K562 (cell line): ENCODE measurements around the gene TTC9B. TPM values are rescaled to one million over a fixed set of nuclear protein-coding genes. Genes with fewer than 3 reads are reported as not detected.

ENCODE experiments used
- ATAC-seq: fragments of 200-7000 bp; cut with Tn5 transposase; 3 replicates; pipeline ENCODE4 v1.9.1; 2020; ENCODE audit warnings: moderate library complexity
- BruUV-seq: library from RNA; stranded (reverse); fragments of 400-500 nt; replicated peaks from 2 replicates; lab custom pipeline; 2021; lab: Mats Ljungman, UMichigan
- CTCF ChIA-PET: fragments of 300-600 bp; formaldehyde crosslinking; extraction: SDS; loops from one replicate; lab custom pipeline; 2021; ENCODE audit warnings: low intra/inter-chr PET ratio; lab: Yijun Ruan, JAX
- POLR2A ChIA-PET: fragments of 300-600, 350-650 bp; sonication (Branson Sonifier 250); formaldehyde crosslinking; extraction: SDS; loops from one replicate; lab custom pipeline; 2021; ENCODE audit warnings: antibody characterized with exemption, inconsistent platforms; lab: Yijun Ruan, JAX
- DNase-seq, 4 experiments: peaks; one replicate each; pipeline versions ENCODE4 v3.0.0 to v3.0.0-alpha.2; 2011 to 2018; ENCODE audit warnings: low spot score in 3 of 4, mixed read lengths in 3 of 4; ENCODE audit errors: extremely low read depth in 1 of 4
- FAIRE-seq: peaks from 2 replicates; lab custom pipeline; 2011; peaks lifted over from hg19 to GRCh38; lab: Jason Lieb, UNC
- H2AFZ ChIP-seq: 2 replicates; pipeline ENCODE4 v1.6.0; 2011; ENCODE audit warnings: low read depth, low read length, control low read depth, inconsistent platforms
- H3K27ac ChIP-seq: fragments of 200-600 bp; 3 replicates; pipeline ENCODE4 v1.8.0; 2011; ENCODE audit warnings: low read depth, mild to moderate bottlenecking, control low read depth, inconsistent platforms, low read length, moderate library complexity, mixed read lengths; ENCODE audit errors: extremely low read depth
- H3K27me3 ChIP-seq, 2 experiments: fragments of 300-600 bp in 1 of 2; 2 replicates in 1 of 2; 3 replicates in 1 of 2; pipeline versions ENCODE4 v1.6.0 to v1.8.0; 2011; ENCODE audit warnings: inconsistent platforms in 2 of 2, low read length in 2 of 2, mild to moderate bottlenecking in 1 of 2, mixed read lengths in 1 of 2, moderate library complexity in 1 of 2; ENCODE audit not compliant: control insufficient read depth in 2 of 2, insufficient read depth in 2 of 2
- H3K36me3 ChIP-seq: fragments of 300-600 bp; 3 replicates; pipeline ENCODE4 v1.8.0; 2011; ENCODE audit warnings: mild to moderate bottlenecking, low read length, inconsistent platforms; ENCODE audit not compliant: control insufficient read depth, insufficient read depth
- H3K4me1 ChIP-seq, 2 experiments: fragments of 200-600 bp in 1 of 2; replicated peaks in 1 of 2; 2 replicates in 1 of 2; 3 replicates in 1 of 2; pipeline versions ENCODE4 v1.5.1 to v1.8.0; 2011; ENCODE audit warnings: inconsistent platforms in 2 of 2, low read length in 2 of 2, mild to moderate bottlenecking in 1 of 2, mixed read lengths in 1 of 2, moderate library complexity in 1 of 2; ENCODE audit not compliant: control insufficient read depth in 2 of 2, insufficient read depth in 2 of 2
- H3K4me2 ChIP-seq: 2 replicates; pipeline ENCODE4 v1.6.1; 2011; ENCODE audit warnings: low read length, control low read depth, inconsistent platforms, mixed read lengths; ENCODE audit not compliant: insufficient read depth
- H3K4me3 ChIP-seq: fragments of 200-600 bp; sonication (generic), shearing (Covaris generic); 2 replicates; pipeline ENCODE4 v1.5.1; 2016; ENCODE audit warnings: control low read depth, inconsistent platforms
- H3K79me2 ChIP-seq: fragments of 200-600 bp; 3 replicates; pipeline ENCODE4 v1.8.0; 2011; ENCODE audit warnings: low read length, inconsistent platforms; ENCODE audit not compliant: control insufficient read depth, insufficient read depth
- H3K9ac ChIP-seq, 2 experiments: 2 replicates each; pipeline versions ENCODE4 v1.6.0 to v1.6.1; 2011; ENCODE audit warnings: low read depth in 2 of 2, low read length in 2 of 2, control low read depth in 1 of 2, inconsistent platforms in 1 of 2, mild to moderate bottlenecking in 1 of 2, mixed read lengths in 1 of 2; ENCODE audit not compliant: insufficient read depth in 1 of 2
- H3K9me1 ChIP-seq: one replicate; pipeline ENCODE4 v1.6.0; 2011; ENCODE audit warnings: inconsistent platforms, mild to moderate bottlenecking, low read length, moderate library complexity; ENCODE audit not compliant: control insufficient read depth, insufficient read depth
- H3K9me3 ChIP-seq: replicated peaks from 2 replicates; pipeline ENCODE4 v1.5.1; 2011; ENCODE audit warnings: low read depth, low read length, inconsistent platforms; ENCODE audit not compliant: control insufficient read depth, insufficient read depth
- H4K20me1 ChIP-seq: replicated peaks from 2 replicates; pipeline ENCODE4 v1.6.1; 2011; ENCODE audit warnings: low read length, inconsistent platforms, mixed read lengths; ENCODE audit not compliant: control insufficient read depth, insufficient read depth
- HDGF ChIP-seq: fragments of 450-650 bp; IDR thresholded peaks from 2 replicates; pipeline ENCODE4 v1.6.1; 2016
- HOXB6 ChIP-seq: fragments of 250-450 bp; sonication (Bioruptor Pico); IDR thresholded peaks from 2 replicates; pipeline ENCODE4 v1.5.1; 2022; ENCODE audit warnings: mild to moderate bottlenecking, borderline replicate concordance
- MTA1 ChIP-seq: fragments of 450-650 bp; IDR thresholded peaks from 2 replicates; pipeline ENCODE4 v1.6.1; 2017; ENCODE audit warnings: borderline replicate concordance
- RNF219 ChIP-seq: fragments of 250-450 bp; sonication (Bioruptor Pico); IDR thresholded peaks from 2 replicates; pipeline ENCODE4 v1.5.0; 2022; ENCODE audit warnings: mild to moderate bottlenecking
- SIRT6 ChIP-seq: IDR thresholded peaks from one replicate; pipeline ENCODE4 v1.6.1; 2012; ENCODE audit warnings: low read depth, mild to moderate bottlenecking, control low read depth, inconsistent platforms, low read length, moderate library complexity
- SNRNP70 ChIP-seq: fragments of 200-400 bp; formaldehyde crosslinking; optimal IDR thresholded peaks from 2 replicates; pipeline ENCODE3; 2017; ENCODE audit warnings: low read depth, low read length
- TAF15 ChIP-seq: fragments of 200-400 bp; formaldehyde crosslinking; IDR thresholded peaks from 2 replicates; pipeline ENCODE4 v1.6.1; 2017; ENCODE audit warnings: mild to moderate bottlenecking, low read depth, low read length, moderate library complexity
- TRIM25 ChIP-seq: fragments of 450-650 bp; IDR thresholded peaks from 2 replicates; pipeline ENCODE4 v1.7.0; 2016; ENCODE audit warnings: borderline replicate concordance
- TSC22D4 ChIP-seq: fragments of 450-650 bp; IDR thresholded peaks from 2 replicates; pipeline ENCODE4 v1.6.1; 2016; ENCODE audit warnings: missing genetic modification characterization, missing biosample characterization, control low read depth
- ZBTB2 ChIP-seq: fragments of 450-650 bp; IDR thresholded peaks from 2 replicates; pipeline ENCODE4 v1.6.1; 2016; ENCODE audit warnings: antibody characterized with exemption
- WGBS: fragments of 100-300 bp; shearing (Covaris generic); methylation state at CpG from one replicate; pipeline ENCODE4 v1.1.6; 2016; ENCODE audit warnings: low coverage, mixed read lengths; ENCODE audit not compliant: insufficient coverage; ENCODE audit errors: missing lambda C conversion rate; 5-methylcytosine and 5-hydroxymethylcytosine counted together
- in situ Hi-C: fragments of 300-500 bp; cut with MboI; formaldehyde crosslinking; loops from 4 replicates; pipeline ENCODE4 v1.15.0; 2018; ENCODE audit warnings: inconsistent platforms, mixed read lengths
- intact Hi-C: fragments of 100-400 bp; cut with micrococcal nuclease; formaldehyde crosslinking; loops from 2 replicates; pipeline ENCODE4 v1.14.2; 2022
- polyA plus RNA-seq, 8 experiments: library from polyadenylated mRNA; depleted of rRNA in 4 of 8; stranded (reverse) in 5 of 8; unstranded in 3 of 8; fragments of >200 nt; fragmentation: Nextera tagmentation in 2 of 8; fragmentation: Illumina TruSeq in 1 of 8; extraction: Ambion mirVana in 2 of 8; extraction: Trizol in 1 of 8; gene quantifications; 2 replicates each; pipeline versions ENCODE4 v1.2.1 to v1.2.3, GENCODE V29; 2011 to 2014; ENCODE audit warnings: inconsistent platforms in 1 of 8, missing spikeins in 1 of 8
- total RNA-seq, 7 experiments: library from RNA; depleted of rRNA in 6 of 7; stranded (reverse); fragments of >200 nt in 6 of 7; fragmentation: Illumina TruSeq in 2 of 7; extraction: Trizol in 2 of 7; gene quantifications; 2 replicates each; pipeline versions ENCODE4 v1.2.1 to v1.2.3, GENCODE V29; 2011 to 2021; ENCODE audit warnings: low replicate concordance in 1 of 7

Gene TTC9B
- total and polyA plus RNA-seq, 9 of the 15 experiments (the other 6 are each of a cell fraction or from before 2014, with no cell fraction given), result 0.06 to 0.14 TPM; not detected in 7

- no peak for TF ChIP-seq RNF219 (CRISPR knock-in tag)
- TF ChIP-seq TRIM25, result no peak
- TF ChIP-seq HOXB6 (CRISPR knock-in tag), result no peak
Measured at GRCh38 chr19:40241809-40242384, 23.7 kb upstream of the TTC9B start (continued).

- intact Hi-C loops (no loop called here), in situ Hi-C loops (no loop called here)
- peaks cover 0 to 7% of the 10 kb centered on the region in 2 experiments; a peak in 1 of 5 replicates for H3K4me1 ChIP-seq
- no peaks in the 10 kb centered on the region for H3K9me3 ChIP-seq
- no peak for ATAC-seq
- H3K4me2 ChIP-seq, result no peak overlapping the region
- H2AFZ ChIP-seq, result no peak overlapping the region
- no peak overlapping the region for H3K4me3 ChIP-seq
- no peaks in the 10 kb centered on the region for H3K27me3 ChIP-seq
- H3K36me3 ChIP-seq, result peaks cover 76% of the 10 kb centered on the region; the same call in 2 of the 3 replicates
- no peak for DNase-seq
- CTCF ChIA-PET, result no interaction called here
- 88% methylated on average over 12 of the region's 12 CpGs for WGBS
- H3K9me1 ChIP-seq, result no peaks in the 10 kb centered on the region
- no peak for FAIRE-seq
- H3K79me2 ChIP-seq, result peaks cover 15% of the 10 kb centered on the region; the same call in 2 of the 3 replicates
- no TSS peak for BruUV-seq
- H3K9ac ChIP-seq, result no peak overlapping the region
- POLR2A ChIA-PET, result interaction anchor here (1.0 kb wide), 1 partner anchor 299 kb away, joined by 4 read pairs; no protein-coding TSS in a partner anchor
- peaks cover 4% of the 10 kb centered on the region; the same call in 1 of the 2 replicates for H4K20me1 ChIP-seq
- no peak overlapping the region for H3K27ac ChIP-seq
- TF ChIP-seq HDGF (no peak), TAF15 (no peak), SIRT6 (no peak), MTA1 (no peak), TSC22D4 (tag) (no peak), ZBTB2 (no peak), SNRNP70 (no peak)
Measured at GRCh38 chr19:40241125-40241808, 23.1 kb upstream of the TTC9B start.
